Neural progenitor cell (in vitro differentiated cells): Measurements from ENCODE around the gene EVC2.

Experiments
- EZH2phosphoT487 ChIP-seq: fragments of 200-600 bp; sonication (generic); IDR thresholded peaks from 2 replicates; pipeline ENCODE4 v1.6.1; 2017; ENCODE audit warnings: antibody characterized with exemption
- TF ChIP-seq, protein P1 (sequence below): fragments of 200-600 bp; sonication (generic); IDR thresholded peaks from 2 replicates; pipeline ENCODE4 v1.5.1; 2017; ENCODE audit warnings: antibody characterized with exemption, mild to moderate bottlenecking

DNA sequence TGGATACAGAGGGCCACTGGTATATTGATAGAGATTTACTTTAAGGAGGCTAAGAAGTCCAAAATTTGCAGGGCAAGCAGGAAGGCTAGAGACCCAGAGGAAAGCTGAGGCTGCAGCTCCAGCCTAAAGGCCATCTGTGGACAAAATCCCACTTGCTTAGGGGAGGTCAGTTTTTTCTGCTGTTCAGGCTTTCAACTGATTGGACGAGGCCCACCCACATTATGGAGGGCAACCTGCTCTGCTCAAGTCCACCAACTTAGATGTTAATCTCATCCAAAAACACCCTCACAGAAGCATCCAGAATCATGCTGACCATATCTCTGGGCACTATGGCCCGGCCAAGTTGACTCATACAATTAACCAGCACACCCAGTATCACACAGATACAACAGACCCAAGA lies 176.3 kb downstream of the EVC2 start:
- TF ChIP-seq, protein P1, sequence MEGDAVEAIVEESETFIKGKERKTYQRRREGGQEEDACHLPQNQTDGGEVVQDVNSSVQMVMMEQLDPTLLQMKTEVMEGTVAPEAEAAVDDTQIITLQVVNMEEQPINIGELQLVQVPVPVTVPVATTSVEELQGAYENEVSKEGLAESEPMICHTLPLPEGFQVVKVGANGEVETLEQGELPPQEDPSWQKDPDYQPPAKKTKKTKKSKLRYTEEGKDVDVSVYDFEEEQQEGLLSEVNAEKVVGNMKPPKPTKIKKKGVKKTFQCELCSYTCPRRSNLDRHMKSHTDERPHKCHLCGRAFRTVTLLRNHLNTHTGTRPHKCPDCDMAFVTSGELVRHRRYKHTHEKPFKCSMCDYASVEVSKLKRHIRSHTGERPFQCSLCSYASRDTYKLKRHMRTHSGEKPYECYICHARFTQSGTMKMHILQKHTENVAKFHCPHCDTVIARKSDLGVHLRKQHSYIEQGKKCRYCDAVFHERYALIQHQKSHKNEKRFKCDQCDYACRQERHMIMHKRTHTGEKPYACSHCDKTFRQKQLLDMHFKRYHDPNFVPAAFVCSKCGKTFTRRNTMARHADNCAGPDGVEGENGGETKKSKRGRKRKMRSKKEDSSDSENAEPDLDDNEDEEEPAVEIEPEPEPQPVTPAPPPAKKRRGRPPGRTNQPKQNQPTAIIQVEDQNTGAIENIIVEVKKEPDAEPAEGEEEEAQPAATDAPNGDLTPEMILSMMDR: no peak
- TF ChIP-seq EZH2phosphoT487: no peak
